ENCODE results near the gene PLGRKT. TPM values are rescaled to one million over a fixed set of nuclear protein-coding genes. Genes with fewer than 3 reads are reported as not detected.

PLGRKT gene
- total and polyA plus RNA-seq, 2 experiments from 2014 or later: 13.1 to 31.5 TPM

DNA sequence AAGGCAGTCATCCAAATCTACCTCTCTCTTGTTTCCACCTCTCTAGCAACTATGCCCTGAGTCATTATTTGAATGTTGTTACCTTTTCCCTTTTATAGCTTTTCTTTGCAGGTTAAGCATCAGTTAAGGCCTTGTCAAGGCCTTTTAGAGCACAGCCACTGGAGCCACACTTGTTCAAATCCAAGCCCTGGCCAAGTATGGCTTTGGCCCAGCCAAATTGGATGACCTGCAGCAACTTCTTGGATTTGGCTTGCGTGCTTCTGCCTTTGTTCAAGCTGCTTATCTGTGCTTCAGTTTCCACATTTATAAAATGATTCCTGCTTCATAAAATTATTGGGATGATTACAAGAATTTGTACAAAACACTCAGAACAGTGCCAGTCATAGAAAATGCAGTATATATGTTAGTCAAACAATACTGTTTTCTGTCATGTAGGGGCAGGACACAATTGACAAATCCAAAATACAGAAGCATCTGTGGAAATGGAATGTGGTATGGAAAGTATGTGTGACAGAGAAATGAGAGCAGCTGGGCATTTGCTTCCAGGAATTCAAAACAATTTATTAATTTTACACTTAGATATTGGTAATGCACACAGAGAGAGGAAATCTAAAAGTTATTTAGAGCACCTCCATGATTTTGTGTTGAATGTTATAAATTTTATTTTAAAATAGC is 80.2 kb downstream of the PLGRKT start:
- no peaks in the 10 kb centered on the region for H4K20me1 ChIP-seq (replicated peaks; ENCODE audit: insufficient read depth)
- ATAC-seq: no peak
- Mint-ChIP-seq H3K4me3 (no peak overlapping the region), H3K27me3 (ENCODE audit: insufficient read depth, low read depth, poor library complexity) (no peaks in the 10 kb centered on the region), H3K4me1 (peaks cover 5% of the 10 kb centered on the region; the same call in 2 of the 3 replicates), H3K27ac (no peak overlapping the region), H3K36me3 (ENCODE audit: low read depth) (no peaks in the 10 kb centered on the region), H3K9me3 (no peaks in the 10 kb centered on the region)
- H3K4me1 ChIP-seq (ENCODE audit: insufficient read depth): no peaks in the 10 kb centered on the region; the same call in 1 of the 2 replicates
- H3K79me2 ChIP-seq (replicated peaks; ENCODE audit: insufficient read depth): no peaks in the 10 kb centered on the region
- H3K27ac ChIP-seq (ENCODE audit: low read depth): no peak overlapping the region
- H3F3A ChIP-seq (replicated peaks; ENCODE audit: low read depth): no peaks in the 10 kb centered on the region
- H3K4me2 ChIP-seq: no peak overlapping the region
- no peaks in the 10 kb centered on the region for H3K9me2 ChIP-seq (ENCODE audit: insufficient read depth)
- DNase-seq (ENCODE audit: low spot score): no peak
- H3K27me3 ChIP-seq (ENCODE audit: insufficient read depth): no peaks in the 10 kb centered on the region
- H3K36me3 ChIP-seq (ENCODE audit: insufficient read depth): no peaks in the 10 kb centered on the region
- no peak overlapping the region for H3K4me3 ChIP-seq
- H2AFZ ChIP-seq: no peak overlapping the region
- TF ChIP-seq ZNF331 (CRISPR knock-in tag; IDR thresholded peaks at IDR 0.05; ENCODE audit: low read depth): no peak
- no peak for TF ChIP-seq NANOG (IDR thresholded peaks at IDR 0.05; ENCODE audit: borderline replicate concordance)
- TF ChIP-seq ZNF114 (CRISPR knock-in tag; IDR thresholded peaks at IDR 0.05): no peak
- TF ChIP-seq, protein P1, sequence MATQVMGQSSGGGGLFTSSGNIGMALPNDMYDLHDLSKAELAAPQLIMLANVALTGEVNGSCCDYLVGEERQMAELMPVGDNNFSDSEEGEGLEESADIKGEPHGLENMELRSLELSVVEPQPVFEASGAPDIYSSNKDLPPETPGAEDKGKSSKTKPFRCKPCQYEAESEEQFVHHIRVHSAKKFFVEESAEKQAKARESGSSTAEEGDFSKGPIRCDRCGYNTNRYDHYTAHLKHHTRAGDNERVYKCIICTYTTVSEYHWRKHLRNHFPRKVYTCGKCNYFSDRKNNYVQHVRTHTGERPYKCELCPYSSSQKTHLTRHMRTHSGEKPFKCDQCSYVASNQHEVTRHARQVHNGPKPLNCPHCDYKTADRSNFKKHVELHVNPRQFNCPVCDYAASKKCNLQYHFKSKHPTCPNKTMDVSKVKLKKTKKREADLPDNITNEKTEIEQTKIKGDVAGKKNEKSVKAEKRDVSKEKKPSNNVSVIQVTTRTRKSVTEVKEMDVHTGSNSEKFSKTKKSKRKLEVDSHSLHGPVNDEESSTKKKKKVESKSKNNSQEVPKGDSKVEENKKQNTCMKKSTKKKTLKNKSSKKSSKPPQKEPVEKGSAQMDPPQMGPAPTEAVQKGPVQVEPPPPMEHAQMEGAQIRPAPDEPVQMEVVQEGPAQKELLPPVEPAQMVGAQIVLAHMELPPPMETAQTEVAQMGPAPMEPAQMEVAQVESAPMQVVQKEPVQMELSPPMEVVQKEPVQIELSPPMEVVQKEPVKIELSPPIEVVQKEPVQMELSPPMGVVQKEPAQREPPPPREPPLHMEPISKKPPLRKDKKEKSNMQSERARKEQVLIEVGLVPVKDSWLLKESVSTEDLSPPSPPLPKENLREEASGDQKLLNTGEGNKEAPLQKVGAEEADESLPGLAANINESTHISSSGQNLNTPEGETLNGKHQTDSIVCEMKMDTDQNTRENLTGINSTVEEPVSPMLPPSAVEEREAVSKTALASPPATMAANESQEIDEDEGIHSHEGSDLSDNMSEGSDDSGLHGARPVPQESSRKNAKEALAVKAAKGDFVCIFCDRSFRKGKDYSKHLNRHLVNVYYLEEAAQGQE (IDR thresholded peaks at IDR 0.05; ENCODE audit: unreplicated experiment): no peak
- TF ChIP-seq EZH2 (IDR thresholded peaks at IDR 0.05; ENCODE audit: low read depth, unreplicated experiment): no peak
- no peak for TF ChIP-seq JUNB (IDR thresholded peaks at IDR 0.05; ENCODE audit: unreplicated experiment)
- no peak for TF ChIP-seq EZH2phosphoT487 (IDR thresholded peaks at IDR 0.05; ENCODE audit: unreplicated experiment)

DNA sequence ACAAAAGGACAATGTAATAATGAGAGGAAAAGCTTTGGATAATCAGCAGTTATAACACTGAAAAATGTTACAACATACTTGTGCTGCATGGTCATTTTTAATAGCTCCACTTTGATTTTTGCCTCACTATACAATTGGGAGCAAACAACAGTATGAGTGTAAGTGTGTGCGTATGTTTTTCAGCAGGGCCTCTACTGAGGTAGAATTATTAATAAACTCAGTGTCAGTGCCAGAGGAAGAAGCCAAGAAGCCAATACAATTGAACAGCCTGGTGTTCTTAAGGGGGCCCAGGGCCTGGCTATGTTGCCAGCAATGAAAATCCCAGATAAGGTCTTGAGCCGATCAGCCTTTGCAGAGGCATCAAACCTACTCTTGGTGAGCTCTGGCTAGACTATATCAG is 81.9 kb downstream of the PLGRKT start:
- no peaks in the 10 kb centered on the region for H3K27me3 ChIP-seq (ENCODE audit: insufficient read depth)
- Mint-ChIP-seq H3K27ac (no peak overlapping the region), H3K27me3 (ENCODE audit: insufficient read depth, low read depth, poor library complexity) (no peaks in the 10 kb centered on the region)
- TF ChIP-seq, protein P2, sequence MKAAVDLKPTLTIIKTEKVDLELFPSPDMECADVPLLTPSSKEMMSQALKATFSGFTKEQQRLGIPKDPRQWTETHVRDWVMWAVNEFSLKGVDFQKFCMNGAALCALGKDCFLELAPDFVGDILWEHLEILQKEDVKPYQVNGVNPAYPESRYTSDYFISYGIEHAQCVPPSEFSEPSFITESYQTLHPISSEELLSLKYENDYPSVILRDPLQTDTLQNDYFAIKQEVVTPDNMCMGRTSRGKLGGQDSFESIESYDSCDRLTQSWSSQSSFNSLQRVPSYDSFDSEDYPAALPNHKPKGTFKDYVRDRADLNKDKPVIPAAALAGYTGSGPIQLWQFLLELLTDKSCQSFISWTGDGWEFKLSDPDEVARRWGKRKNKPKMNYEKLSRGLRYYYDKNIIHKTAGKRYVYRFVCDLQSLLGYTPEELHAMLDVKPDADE (IDR thresholded peaks at IDR 0.05): no peak
- TF ChIP-seq, protein P1 (IDR thresholded peaks at IDR 0.05; ENCODE audit: unreplicated experiment): no peak
- TF ChIP-seq ZNF114 (CRISPR knock-in tag; IDR thresholded peaks at IDR 0.05): no peak

More for the DNA sequence above, 81.9 kb downstream of the PLGRKT start:
- H3K4me1 ChIP-seq (ENCODE audit: insufficient read depth): no peaks in the 10 kb centered on the region
- no peaks in the 10 kb centered on the region for H3K9me2 ChIP-seq (ENCODE audit: insufficient read depth)
- no peak overlapping the region for H3K27ac ChIP-seq (ENCODE audit: low read depth)
- H3K9me3 Mint-ChIP-seq: no peaks in the 10 kb centered on the region
- no peak for DNase-seq (ENCODE audit: low spot score)
- H3K4me3 ChIP-seq: no peak overlapping the region
- H3K4me2 ChIP-seq: no peak overlapping the region
- H3K4me1 Mint-ChIP-seq: 0 out of 3 replicates have a peak, but pooled peaks cover under 1% of the 10 kb centered on the region
- no peak overlapping the region for H2AFZ ChIP-seq
- no peaks in the 10 kb centered on the region for H3K36me3 Mint-ChIP-seq (ENCODE audit: low read depth)
- H3K79me2 ChIP-seq (replicated peaks; ENCODE audit: insufficient read depth): no peaks in the 10 kb centered on the region
- no peaks in the 10 kb centered on the region for H3F3A ChIP-seq (replicated peaks; ENCODE audit: low read depth)
- H3K36me3 ChIP-seq (ENCODE audit: insufficient read depth): no peaks in the 10 kb centered on the region
- H3K4me3 Mint-ChIP-seq: no peak overlapping the region
- H4K20me1 ChIP-seq (replicated peaks; ENCODE audit: insufficient read depth): no peaks in the 10 kb centered on the region
- no peak for ATAC-seq
